Activated CD8-positive, alpha-beta T cell treated with anti-CD3 and anti-CD28 coated beads for 36 hours (primary cell): ENCODE data around the gene ZMIZ1. TPM values are rescaled to one million over a fixed set of nuclear protein-coding genes. Genes with fewer than 3 reads are reported as not detected.
A peak's percentile ranks its signal among the peaks of the same experiment; 100 is the strongest.

Experiments
- ATAC-seq: fragments of 200-7000 bp; cut with Tn5 transposase; one replicate; pipeline ENCODE4 v1.10.0; 2021; ENCODE audit warnings: mild to moderate bottlenecking, moderate library complexity
- CTCF ChIA-PET: fragments of 350-600 bp; sonication (Branson Sonifier 250); formaldehyde crosslinking; loops from one replicate; lab custom pipeline; 2021; ENCODE audit warnings: antibody characterized with exemption; lab: Charles Lee
- POLR2A ChIA-PET: fragments of 350-600 bp; sonication (Branson Sonifier 250); formaldehyde crosslinking; loops from one replicate; lab custom pipeline; 2021; ENCODE audit warnings: antibody characterized with exemption; lab: Charles Lee
- DNase-seq: peaks from one replicate; pipeline ENCODE4 v3.0.0-alpha.2; 2020
- H3K27ac Mint-ChIP-seq: one replicate; pipeline ENCODE4 v1.8.0; 2021; ENCODE audit warnings: mild to moderate bottlenecking, mixed read lengths
- H3K27me3 Mint-ChIP-seq: one replicate; pipeline ENCODE4 v1.8.0; 2021; ENCODE audit warnings: mixed read lengths
- H3K36me3 Mint-ChIP-seq: one replicate; pipeline ENCODE4 v1.8.0; 2021; ENCODE audit warnings: low read depth, mixed read lengths
- H3K4me1 Mint-ChIP-seq: one replicate; pipeline ENCODE4 v1.8.0; 2021; ENCODE audit warnings: low read depth, mixed read lengths
- H3K4me3 Mint-ChIP-seq: one replicate; pipeline ENCODE4 v1.8.0; 2021; ENCODE audit warnings: mild to moderate bottlenecking, moderate library complexity, mixed read lengths
- H3K9me3 Mint-ChIP-seq: one replicate; pipeline ENCODE4 v1.8.0; 2021; ENCODE audit warnings: mixed read lengths
- CTCF ChIP-seq: fragments of 200-600 bp; IDR thresholded peaks from one replicate; pipeline ENCODE4 v1.8.0; 2022; ENCODE audit warnings: antibody characterized with exemption, mild to moderate bottlenecking
- intact Hi-C: fragments of 100-400 bp; cut with micrococcal nuclease; formaldehyde crosslinking; loops from one replicate; pipeline ENCODE4 v1.10.0; 2022
- total RNA-seq, 2 experiments: library from RNA; stranded (reverse); gene quantifications; one replicate each; pipeline ENCODE4 v1.2.3, GENCODE V29; 2021

The ZMIZ1 gene
- total RNA-seq, 2 experiments from 2014 or later = 46.5 to 52.2 TPM

GRCh38 chr10:79056361-79056735, 12.4 kb upstream of the ZMIZ1 start:
- no peak for TF ChIP-seq CTCF
- ATAC-seq (no peak), DNase-seq (peak; percentile 0)
- ChIA-PET POLR2A (no interaction called here), CTCF (interaction anchor here (0.8 kb wide), 1 partner anchor 8 kb away, joined by 3 read pairs; no protein-coding TSS in a partner anchor)
- no peaks in the 10 kb centered on the region for H3K9me3 Mint-ChIP-seq
- no peaks in the 10 kb centered on the region for H3K27me3 Mint-ChIP-seq
- H3K27ac Mint-ChIP-seq = no peak overlapping the region
- intact Hi-C loops = no loop called here
- peaks cover 6% of the 10 kb centered on the region for H3K4me1 Mint-ChIP-seq
- no peaks in the 10 kb centered on the region for H3K36me3 Mint-ChIP-seq
- no peak overlapping the region for H3K4me3 Mint-ChIP-seq

DNA sequence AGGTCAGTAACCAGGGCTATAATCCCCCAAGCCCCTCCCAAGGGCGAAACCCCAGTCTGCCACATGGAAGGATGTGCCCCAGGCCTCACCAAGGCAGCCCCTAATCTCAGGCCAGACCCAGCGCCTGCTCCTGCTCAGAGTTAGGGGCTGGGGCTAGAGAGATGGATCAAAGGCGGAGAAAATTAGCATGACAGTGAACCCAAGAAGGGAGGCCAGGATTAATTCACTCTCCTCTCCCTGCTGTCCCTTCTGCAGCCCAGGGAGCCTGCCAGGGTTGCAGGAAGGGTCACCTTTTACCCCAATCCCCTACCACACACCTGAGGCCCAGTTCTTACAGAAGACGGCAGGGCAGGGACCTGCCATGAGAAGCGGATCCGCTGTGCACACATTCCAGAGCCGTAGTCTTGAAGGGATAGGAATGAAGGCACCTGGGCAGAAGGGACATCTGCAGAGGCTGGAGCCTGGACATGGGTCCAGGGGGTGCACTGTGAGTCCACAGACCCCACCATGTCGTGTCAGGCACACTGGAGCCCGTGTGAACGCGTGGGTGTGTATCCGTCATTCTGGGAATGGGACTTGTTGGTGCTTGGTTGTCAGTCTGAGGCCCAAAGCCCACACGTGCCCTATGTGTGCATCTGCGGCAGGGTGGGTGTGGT, 11.9 kb upstream of the ZMIZ1 start:
- Mint-ChIP-seq H3K27ac (no peak overlapping the region), H3K9me3 (no peaks in the 10 kb centered on the region), H3K4me1 (peaks cover 2% of the 10 kb centered on the region), H3K36me3 (no peaks in the 10 kb centered on the region), H3K4me3 (no peak overlapping the region), H3K27me3 (no peaks in the 10 kb centered on the region)
- ChIA-PET POLR2A (no interaction called here), CTCF (no interaction called here)
- intact Hi-C loops = no loop called here
- ATAC-seq (no peak), DNase-seq (no peak)
- TF ChIP-seq CTCF = no peak

DNA sequence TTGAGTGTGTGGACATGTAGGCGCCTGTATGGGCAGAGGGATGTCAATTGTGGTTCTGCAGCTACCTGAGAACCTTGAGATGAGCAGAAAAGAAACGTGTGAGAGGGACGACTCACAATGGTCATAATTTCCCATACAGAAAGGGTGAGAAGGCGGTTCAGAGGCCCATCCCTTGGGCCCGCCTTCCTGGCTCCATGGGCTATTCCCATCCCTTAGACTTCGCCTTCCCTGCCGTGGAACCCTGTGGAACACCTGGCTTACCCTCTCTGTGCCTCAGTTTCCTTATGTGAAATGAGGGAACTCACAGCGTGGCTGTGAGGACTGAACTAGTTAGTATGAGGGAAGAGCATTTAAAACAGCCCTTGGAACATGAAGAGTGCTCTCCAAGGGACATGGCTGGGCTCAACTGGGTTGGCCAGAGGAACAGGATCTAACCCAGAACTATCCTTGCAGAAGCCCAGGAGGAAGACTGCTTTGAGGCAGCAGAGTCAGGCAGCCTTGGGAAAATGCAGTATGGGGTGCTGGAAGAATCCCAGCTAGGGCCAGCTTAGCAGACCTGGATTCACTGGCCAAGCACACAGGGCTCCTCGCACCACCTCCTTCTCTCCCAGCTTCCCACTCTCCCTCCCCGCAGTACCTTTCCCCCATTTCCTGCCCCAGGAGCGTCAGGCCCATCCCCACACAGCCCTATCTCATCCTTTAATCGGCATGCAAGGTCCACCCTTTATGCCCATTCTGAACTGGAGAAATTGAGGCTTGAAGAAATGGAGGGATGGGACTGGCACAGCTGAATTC, 11.1 kb upstream of the ZMIZ1 start:
- Mint-ChIP-seq H3K27ac (no peak overlapping the region), H3K4me1 (peaks cover under 1% of the 10 kb centered on the region), H3K36me3 (no peaks in the 10 kb centered on the region), H3K9me3 (no peaks in the 10 kb centered on the region), H3K4me3 (no peak overlapping the region), H3K27me3 (no peaks in the 10 kb centered on the region)
- ATAC-seq (no peak), DNase-seq (peak; percentile 1)
- no peak for TF ChIP-seq CTCF
- POLR2A ChIA-PET = no interaction called here
- CTCF ChIA-PET = interaction anchor here (1.5 kb wide), 1 partner anchor 9 kb away, joined by 3 read pairs; no protein-coding TSS in a partner anchor
- intact Hi-C loops = no loop called here

DNA sequence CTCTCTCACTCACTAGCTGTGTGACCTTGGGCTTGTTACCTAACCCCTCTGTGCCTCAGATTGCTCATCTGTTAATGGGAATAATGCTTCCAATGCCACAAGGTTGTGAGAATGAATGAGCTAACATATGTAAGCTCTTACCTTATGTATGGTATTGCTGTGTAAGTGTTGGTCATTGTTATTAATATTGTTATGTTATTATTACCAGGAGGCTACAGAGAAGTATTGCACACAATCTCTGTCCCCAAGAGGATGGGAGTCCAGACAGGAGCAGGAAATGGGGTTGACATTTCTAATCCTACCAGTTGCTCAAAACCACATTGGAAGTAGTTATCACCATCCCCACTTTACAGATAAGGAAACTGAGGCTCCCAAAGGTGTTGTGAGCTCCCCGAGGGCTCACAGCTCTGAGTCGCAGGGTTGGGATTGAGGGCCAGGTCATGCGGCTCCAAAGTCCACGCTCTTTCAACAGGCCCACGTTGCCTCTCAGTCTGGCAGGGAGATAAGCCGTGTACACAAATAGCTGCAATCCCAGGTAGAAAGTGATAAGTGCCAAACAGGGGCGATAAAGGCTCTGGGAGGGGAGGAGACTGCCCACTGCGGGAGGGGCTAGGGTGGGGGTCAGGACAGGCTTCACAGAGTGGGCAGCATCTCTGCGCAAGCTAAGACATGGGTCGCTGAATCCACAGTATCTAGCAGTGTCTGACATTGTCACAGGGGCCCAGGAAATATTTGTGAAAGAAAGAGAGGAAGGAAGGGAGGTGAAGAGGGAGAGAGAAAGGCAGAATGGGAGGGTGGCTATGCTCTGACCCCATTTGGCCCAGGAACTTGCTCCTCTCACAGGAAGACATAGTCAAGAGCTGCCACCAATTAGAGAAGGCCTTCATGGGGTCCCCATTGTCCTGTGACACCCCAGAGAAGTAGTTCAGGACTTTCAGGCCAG, 9.6 kb upstream of the ZMIZ1 start:
- ATAC-seq = no peak
- TF ChIP-seq CTCF = no peak
- no peaks in the 10 kb centered on the region for H3K36me3 Mint-ChIP-seq
- H3K27ac Mint-ChIP-seq = no peak overlapping the region
- H3K4me1 Mint-ChIP-seq = peaks cover 6% of the 10 kb centered on the region
- no peak overlapping the region for H3K4me3 Mint-ChIP-seq
- H3K27me3 Mint-ChIP-seq = no peaks in the 10 kb centered on the region
- ChIA-PET POLR2A (no interaction called here), CTCF (interaction anchor here (1.5 to 1.6 kb wide), 2 partner anchors 8 to 18 kb away, joined by 3 to 4 read pairs; no protein-coding TSS in a partner anchor)
- DNase-seq = peak; percentile 0
- no peaks in the 10 kb centered on the region for H3K9me3 Mint-ChIP-seq
- intact Hi-C loops = no loop called here
